GM19099 (cell line): Measurements from ENCODE around the gene CNTN4.

ENCODE experiments used
- POLR2A ChIP-seq: IDR thresholded peaks from 3 replicates; pipeline ENCODE4 v1.6.1; 2011; ENCODE audit warnings: low read depth; ENCODE audit not compliant: insufficient read length; ENCODE audit errors: extremely low read depth

The CNTN4 gene

DNA sequence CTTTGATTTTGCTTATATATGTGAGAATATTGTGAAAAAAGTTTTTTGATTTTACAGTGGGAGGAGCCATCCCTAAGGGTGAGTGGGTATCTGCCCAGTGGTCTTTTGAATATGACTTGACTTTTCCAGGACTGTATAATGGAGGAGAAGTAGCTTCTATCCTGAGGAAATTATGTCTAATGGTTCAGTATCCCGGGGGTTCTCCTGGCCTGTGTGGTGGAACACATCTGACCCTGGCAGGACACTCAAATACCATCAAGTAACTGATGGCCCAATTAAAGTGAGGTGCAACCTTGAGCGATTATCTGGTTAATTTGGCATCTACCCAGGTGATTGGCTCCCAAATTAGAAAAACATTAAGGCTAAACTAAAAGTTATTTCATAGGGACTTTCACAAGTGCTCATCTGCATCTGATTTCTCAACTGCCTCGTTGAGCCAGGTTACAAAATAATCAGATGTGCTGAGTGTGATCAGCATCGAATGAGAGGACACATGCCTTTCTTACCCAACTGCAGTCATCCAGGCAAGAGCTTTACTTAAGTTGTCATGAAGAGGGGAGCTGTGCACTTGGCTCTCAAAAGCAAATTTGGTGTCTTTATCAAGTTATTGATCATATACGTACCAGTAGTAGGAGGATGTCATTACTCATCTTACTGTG, 810.2 kb downstream of the CNTN4 start:
- no peak for TF ChIP-seq POLR2A

DNA sequence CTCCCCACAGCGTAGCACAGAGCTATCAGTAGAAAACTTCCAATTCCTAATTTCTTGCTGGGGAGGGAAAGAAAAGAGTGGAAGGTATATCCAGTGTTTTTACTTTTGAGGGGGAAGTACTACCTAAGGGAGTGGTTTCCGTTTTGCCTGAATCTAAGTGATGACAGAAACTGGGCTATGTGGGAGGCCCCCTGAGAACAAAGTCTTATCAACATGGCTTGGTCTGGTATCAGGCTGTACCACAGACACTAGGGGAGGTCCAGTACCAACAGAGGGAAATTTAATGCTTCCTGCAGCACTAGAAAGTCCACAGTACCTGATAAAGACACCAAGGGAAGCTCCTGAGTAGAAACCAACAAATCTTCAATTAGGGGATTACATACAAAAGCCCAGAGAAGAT, 812.3 kb downstream of the CNTN4 start:
- no peak for TF ChIP-seq POLR2A

DNA sequence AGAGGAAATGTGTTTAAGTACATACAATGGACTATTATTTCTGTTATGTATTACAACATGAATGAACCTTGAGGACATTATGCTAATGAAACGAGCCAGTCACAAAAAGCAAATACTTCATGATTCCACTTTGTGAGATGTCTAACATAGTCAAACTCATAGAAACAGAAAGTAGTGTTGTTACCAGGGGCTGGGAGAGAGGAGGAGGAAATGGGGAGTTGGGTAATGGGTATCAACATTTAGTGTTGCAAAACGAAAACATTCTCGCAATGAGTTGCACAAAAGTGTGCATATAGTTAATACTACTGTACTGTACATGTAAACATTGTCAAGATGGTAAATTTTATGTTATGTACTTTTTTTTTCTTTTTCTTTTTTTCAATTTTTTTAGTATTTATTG, 817.2 kb downstream of the CNTN4 start:
- no peak for TF ChIP-seq POLR2A

DNA sequence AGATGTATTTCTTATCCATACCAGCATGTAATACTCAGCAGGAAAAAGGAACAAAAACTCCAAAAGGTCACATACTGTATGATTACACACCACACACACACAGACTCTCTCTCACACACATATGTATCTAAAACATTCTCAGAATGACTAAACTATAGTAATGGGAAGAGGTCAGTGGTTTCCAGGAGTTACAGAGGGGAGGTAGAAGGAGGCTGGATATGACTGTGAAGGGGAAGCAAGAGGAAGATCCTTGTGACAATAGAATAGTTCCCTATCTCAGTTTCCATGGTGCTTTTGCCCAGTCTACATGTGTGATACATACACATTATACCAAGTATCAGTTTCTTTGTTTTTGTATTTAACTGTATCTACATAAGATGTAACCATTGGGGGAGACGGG, 821.4 kb downstream of the CNTN4 start:
- TF ChIP-seq POLR2A = no peak

DNA sequence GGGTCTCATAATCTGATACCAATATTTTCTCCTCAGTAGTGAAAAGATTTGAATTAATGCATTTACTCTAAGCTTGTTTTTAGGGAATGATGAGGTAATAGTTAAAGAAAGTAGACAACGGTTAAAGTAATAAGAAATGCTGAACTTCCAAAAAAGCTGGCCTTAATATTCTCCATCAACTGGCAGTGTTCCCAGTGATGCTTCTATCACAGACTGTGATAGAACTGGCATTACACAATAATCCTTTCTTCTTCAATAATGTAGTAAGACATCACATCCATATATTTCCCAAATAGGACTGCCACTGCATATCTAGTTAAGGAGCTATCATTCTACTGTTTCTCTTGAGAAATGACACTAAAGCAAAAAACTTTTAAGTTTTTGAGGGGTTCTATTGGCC, 822.8 kb downstream of the CNTN4 start:
- no peak for TF ChIP-seq POLR2A

DNA sequence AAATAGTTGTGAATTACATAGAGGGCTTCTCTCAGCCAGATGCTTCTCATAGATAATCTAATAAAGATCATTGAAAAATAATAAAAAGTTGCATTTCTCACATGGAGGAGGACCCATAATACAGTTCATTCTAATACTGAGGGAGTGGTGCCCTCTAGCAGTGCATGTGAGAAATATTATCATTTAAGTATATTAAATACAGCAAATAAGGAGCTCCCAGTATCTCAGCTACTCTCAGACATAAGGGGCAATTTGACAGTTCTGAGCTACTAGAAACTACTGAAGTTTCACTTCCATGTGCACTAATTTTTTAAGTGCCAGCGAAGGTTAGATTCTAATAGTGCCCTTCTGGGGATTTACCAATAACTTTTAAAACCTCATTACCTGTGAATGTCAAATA, 823.2 kb downstream of the CNTN4 start:
- TF ChIP-seq POLR2A = no peak

DNA sequence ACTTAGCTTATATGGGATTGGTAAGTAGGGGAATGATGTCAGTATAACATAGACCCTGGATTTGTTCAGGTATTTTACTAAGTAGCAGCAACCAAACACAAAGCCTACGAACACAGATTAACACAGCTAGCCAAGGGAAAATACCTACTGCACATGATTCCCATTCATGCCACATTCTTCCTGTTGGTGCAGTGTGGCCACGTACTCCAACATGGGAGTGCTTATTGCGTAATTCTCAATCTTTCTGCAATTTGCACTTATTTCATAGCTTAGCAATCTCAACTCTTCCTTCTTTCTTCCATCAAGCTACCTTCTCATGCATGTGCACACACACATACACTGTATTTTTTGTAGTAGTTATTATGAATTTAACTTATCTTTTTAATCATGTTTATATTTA, 824.7 kb downstream of the CNTN4 start:
- no peak for TF ChIP-seq POLR2A

DNA sequence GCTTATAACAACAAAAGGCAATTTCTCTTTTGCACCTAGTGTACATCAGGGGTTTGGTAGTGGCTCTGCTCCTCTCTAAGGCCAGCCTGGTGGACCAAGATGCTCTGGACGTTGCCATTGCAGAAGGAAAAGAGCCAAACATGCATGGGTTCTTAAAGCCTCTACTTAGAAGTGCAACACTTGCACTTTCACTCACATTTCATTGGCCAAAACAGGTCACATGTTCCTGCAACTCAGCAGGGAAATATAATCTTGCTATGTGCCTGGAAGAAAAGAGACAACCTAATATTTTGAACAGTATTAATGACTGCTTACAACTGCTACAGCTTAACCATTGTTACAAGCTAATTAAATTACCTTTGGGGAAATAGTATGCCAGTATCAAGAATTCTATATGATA, 828.6 kb downstream of the CNTN4 start:
- no peak for TF ChIP-seq POLR2A

DNA sequence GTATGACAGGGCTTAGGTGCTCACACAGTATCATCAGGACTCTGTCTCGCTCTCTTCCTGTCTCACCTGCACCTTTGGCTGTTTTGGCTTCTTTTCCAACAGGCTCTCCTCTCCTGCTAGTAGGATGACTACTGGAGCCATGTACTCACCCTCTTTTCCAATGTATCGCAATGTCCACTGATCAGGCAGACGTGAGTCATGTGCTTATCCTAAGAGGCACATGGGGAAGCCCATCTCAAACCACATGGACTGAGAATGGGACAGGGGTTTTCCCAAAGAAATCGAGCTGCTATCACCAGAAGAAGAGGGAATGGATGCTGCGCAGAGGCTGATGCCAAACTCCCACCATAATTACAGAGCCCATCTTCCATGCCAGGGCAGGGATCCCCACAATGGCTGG, 830.9 kb downstream of the CNTN4 start:
- TF ChIP-seq POLR2A = no peak

DNA sequence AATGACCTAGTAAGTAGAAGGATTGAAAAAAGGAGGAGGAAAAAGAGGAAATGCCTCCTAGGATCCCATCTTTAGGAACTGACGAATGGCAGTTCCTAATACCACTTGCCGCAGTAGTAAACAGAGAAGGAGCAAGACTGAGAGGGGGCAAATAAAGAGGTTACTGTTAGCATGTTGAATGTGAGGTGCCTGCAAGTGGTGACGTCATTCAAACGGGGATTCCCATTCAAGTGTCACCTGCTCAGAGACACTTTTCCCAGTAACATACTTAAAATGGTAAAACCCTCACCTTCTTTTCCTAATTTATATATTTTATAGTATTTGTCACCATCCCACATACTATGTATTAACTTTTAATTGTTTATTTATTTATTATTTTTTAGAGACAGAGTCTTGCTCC, 832.6 kb downstream of the CNTN4 start:
- TF ChIP-seq POLR2A = no peak

DNA sequence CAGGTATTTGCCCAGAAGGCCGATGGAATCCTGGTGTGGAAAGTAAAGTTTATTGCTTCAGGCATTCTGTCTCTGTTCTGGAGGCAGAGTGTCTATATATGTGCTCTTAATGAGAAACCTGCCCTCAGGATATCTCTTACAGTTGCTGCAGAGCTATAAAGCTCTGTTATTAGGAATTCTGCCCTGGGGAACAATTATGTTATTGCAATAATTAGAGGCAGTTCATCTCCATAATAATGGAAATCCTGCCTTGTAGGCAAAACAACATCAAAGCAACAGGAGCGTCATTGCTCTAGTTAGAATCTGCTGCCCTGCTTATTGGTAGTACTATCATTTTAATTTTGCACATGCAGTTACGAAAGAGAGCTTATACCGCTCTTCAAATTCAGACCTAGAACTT, 835.9 kb downstream of the CNTN4 start:
- no peak for TF ChIP-seq POLR2A

DNA sequence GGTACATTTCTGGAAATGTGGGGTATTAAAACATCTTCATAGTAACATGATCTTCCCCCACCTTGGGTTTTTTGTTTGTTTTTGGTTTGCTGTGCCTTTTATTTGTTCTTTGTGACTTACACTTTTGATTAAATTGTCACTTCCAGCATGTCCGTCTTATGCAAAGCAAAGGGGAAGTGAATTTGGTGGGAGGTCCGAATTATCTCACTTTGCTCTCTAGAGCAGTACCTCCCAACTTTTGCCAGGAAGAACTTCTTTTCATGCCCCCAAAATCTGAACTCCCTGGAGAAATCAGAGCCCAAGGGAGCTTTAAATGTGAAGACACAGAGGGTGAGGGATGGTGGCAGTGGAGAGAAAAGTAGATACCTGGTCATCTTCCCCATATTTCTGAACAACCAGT, 838.4 kb downstream of the CNTN4 start:
- TF ChIP-seq POLR2A = no peak

DNA sequence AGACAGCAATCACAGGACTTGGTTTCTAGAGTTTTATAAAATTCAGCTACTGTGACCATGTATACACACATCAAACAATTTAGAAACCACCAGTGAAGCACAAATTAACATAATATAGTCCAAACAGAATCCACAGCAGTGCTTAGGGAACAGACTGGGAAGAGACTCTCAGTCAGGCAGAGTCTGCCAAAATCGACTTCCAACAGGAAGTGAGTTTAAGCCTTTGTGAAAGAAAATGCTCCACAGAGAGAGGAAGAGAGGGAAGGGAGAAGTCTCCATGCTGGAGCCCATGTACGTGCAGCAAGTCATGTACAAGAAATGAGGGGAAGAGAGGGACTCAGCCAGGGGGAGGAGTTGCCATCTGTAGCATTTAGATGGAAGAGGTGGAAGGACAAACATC, 838.9 kb downstream of the CNTN4 start:
- TF ChIP-seq POLR2A = no peak

DNA sequence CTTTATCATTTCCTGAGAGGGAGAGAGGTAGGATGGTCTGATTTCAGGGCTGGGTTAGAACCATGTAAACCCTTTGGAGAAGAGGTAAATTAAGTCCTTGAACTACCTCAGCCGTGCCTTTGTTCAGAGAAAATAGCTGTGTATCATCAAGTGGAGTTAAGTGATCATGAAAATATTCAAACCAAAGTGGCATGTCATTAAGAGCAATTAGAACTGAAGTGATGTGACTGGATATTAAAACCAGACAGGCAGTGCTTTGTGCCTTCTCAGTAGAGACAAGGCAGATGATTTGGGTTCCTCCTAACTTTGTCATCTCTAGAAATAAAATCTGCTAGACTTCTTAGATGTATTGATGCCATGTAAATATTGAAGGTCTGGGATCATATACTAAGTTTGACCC, 840.0 kb downstream of the CNTN4 start:
- no peak for TF ChIP-seq POLR2A

DNA sequence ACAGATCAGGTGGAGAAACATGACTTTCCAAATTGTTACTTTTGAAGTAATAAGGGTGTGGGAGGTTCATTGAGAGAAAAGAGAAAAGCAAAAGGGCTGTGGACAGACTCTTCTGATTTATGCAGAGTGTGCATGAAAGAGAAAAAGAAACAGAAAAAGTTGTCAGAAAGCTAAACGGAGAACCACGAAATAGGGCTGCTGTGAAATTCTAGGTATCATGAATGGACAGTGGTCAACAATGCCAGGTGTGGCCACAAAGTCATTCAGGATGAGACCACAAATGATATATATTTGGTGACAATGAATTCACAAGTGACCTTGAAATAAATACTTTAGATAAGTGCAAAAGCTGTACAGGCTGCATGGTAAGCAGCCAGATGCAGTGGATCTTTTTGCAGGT, 841.4 kb downstream of the CNTN4 start:
- no peak for TF ChIP-seq POLR2A

DNA sequence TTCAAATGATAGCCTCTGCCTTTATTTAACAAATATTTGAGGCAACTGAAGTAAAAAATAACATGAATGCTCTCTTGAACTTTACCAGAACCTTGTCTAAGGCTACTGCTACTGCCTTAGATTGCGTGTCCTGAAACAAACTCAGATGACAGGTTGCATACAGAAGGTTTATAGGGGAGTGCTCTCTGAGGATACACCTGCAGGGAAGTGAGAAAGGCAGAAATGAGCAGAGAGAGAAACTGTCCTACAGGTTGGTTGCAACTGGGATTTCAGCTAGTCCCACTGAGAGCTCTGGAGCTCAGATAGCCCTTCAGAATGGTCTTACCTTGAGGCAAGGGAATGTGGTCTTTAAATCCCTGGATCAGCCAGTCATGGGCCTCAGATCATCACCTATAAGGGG, 846.0 kb downstream of the CNTN4 start:
- no peak for TF ChIP-seq POLR2A

DNA sequence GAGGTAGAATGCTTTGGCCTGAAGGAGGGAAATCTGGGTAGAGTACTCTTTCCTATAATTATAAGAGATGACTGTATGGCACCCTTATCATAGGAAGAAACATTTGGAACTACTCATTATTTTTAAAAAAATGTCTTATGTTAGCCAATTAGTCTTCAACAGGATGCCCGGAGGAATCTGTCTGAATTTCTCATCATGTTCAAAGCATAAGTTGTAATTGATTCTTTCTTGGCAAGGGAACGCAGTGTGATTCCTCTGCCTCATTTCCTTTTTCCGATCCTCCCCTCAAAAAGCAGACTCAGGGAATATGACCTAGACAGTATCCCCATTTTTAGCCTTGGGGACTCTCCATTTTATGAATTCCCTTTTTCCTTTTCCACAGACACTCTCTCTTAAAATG, 846.5 kb downstream of the CNTN4 start:
- no peak for TF ChIP-seq POLR2A
